IPS DF 19.7 (cell line): ENCODE results near the gene GLT8D1.
"Not testable (repeated sequence)": the region's sequence is repeated elsewhere in the genome, so short reads cannot be mapped to it uniquely, and the experiment has no call there.

Source experiments
- DNase-seq: peaks from one replicate; pipeline ENCODE4 v3.0.0-alpha.2; 2013; ENCODE audit warnings: low read depth, low spot score

The GLT8D1 gene

GRCh38 chr3:52681596-52681995 is 24.0 kb downstream of the GLT8D1 start:
- DNase-seq: no peak

DNA sequence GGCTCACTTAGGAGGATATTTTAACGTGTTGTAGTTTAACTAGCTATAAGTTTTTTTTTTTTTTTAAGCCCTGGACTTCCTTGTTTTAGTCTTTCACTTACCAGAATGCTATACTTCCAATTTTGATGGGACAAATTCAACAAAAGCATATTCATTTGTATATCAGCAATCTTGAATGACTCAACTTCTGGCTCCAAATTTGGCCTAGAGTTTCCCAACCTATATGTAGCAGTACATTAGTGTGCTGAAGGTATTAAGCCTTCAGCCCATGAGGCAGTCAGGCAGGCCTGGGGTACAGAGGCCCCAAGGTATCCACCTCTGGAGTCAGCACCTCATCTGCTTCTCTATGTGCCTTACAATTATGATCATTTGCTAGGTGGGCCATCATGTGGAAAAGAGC is 25.8 kb downstream of the GLT8D1 start:
- DNase-seq: no peak

GRCh38 chr3:52679199-52679538 is 26.4 kb downstream of the GLT8D1 start:
- DNase-seq: no peak

- no peak for DNase-seq
Measured at GRCh38 chr3:52678265-52679198, 27.1 kb downstream of the GLT8D1 start.

DNA sequence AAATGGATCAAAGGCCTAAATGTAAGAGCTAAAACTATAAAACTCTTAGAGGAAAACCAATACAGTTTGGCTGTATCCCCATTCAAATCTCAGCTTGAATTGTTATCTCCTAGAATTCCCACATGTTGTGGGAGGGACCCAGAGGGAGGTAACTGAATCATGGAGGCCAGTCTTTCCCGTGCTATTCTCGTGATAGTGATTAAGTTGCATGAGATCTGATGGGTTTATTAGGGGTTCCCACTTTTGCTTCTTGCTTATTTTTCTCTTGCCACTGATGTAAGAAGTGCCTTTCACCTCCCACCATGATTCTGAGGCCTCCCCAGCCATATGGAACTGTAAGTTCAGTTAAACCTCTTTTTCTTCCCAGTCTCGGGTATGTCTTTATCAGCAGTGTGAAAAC is 29.4 kb downstream of the GLT8D1 start:
- DNase-seq: not testable (repeated sequence)

DNA sequence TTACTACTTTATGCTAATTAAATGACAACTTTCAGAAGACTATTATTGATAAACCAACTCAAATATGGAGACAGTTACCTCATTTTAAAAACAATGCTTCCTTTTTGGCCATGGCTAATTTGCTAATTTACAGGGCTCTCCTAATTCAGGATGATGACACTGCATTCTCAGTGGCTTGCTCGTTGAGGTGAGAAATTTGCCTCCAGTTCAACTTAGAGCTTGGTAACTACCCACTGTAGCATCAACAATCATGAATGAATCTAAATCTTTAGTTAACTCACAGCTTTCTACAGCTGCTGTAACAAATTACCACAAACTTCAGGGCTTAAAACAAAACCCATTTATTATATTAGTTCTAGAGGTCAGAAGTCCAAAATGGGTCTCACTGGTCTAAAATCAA is 33.9 kb downstream of the GLT8D1 start:
- DNase-seq: no peak

DNA sequence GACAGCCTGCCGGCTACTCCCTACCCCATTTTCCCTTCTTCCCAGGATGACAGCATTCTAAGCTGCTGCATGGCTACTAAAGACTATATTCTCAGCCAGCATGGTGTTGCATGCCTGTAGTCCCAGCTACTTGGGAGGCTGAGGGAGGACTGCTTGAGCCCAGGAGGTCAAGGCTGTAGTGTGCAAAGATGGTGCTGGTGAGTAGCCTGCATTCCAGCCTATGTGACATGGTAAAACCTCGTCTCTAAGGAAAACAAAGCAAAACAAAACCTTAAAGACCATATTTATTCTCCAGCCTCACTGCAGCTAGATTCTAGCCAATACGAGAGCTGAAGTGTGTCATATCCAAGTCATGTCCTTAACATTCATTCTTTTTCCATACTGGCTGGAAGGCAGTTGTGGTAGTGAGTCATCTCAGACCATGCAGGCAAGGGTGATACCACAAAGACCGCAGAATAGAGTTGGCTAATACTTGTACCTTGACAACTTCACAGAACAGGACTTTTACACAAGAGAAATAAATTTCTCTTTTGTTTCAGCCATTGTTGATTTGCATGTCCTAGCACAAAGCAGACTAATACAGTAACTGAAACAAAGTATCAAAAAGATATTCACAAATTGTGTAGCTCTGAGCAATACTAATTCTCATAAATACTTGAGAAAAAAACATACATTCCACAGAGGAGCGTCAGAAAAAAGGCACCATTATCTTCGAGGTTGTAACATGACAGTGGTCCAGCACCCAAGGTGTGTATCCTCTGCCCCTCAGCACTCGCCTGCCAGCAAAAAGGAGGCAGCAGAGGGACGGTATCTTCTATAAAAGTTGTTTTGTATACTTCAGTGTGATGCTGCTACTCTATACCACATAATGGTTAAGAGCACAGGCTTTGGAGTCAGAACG is 34.7 kb downstream of the GLT8D1 start:
- no peak for DNase-seq

DNA sequence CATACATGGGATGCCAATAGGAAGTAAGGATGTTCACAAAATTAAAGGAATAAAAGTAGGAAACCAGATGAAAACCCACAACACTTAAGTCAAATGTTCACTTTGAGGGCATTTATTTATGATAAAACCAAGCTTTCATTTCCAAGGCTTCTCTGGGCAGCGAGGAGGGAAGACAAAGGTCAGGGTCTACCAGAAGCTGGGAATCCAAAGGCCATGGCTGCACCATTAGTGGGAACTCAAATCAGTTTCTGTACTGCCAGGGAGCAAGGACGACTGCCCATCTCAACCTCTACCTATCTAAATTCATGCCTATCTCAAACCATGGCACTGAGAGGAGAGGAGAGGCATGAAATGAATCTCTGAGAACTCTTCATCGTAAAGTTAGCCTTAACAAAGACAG is 42.5 kb downstream of the GLT8D1 start:
- DNase-seq: no peak

DNA sequence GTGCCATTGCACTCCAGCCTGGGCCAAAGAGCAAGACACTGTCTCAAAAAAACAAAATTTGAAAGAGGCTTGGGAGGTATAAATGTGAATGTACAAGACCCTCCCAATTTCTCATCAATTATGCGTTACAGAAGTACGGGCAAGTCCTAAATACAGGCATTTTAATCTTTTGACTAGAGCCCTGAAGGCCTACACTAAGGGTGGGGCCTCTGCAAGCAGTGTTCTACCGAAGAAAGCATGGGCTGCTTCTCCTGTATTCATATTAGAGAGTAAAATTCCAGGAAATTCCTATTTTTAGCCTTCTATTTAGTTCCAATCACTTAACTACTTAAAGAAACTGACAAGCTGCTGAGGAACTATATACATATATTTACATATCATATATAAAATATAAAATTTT is 45.5 kb downstream of the GLT8D1 start:
- no peak for DNase-seq

DNA sequence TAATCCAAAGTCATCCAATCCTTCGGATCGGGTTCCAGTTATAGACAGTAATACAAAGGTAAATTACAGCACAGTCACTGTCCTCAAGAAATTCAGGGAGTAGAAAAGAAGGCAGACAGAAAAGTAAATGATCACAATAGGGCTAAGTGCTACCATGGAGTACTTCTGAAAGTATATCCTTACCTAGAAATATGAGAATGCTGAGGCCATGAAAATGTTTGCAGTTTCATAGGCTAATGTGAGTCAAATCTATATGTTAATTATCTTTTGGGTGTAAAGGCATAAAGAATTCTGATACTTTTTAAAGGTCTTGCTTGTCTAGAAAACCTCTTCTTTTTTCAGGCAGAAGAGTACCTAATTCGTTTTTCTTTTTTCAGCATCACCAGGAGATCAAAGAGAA is 49.7 kb downstream of the GLT8D1 start:
- DNase-seq: no peak

DNA sequence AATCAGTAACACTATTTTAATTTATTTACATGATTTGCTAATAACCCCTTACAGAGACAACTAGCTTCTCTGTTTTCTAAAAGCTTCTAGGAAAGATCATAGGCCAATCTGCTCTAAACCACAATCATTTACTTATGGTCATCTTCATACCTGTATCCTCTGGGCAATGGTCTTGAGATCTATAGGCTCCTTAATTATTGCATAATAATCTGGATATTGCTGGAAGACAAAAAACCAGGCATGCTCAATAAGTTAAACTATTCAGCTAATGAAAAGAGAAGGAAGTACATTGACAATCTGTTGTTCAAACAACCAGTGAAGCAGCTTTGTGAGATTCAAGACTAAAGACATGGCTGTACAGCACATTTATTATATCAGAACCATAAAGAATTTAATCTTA is 54.0 kb downstream of the GLT8D1 start:
- DNase-seq: no peak

DNA sequence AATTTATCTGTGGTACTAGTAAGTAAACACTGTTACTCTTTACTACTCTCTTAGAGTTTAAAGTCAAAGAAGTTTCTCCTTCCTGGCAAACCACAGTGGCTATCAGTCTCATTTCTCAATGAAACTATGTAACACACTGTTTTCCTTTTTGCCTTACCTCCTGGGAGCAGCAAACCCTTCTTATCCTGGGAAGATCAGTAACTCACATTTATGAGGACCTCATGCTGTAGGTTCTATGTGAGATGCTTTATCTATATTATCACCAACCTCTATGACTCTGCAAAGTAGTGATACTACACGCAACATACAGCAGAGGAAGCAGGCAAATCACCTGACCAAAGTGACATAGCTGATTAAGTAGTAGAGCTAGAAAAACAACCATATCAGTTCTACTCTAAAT is 55.2 kb downstream of the GLT8D1 start:
- DNase-seq: no peak

GRCh38 chr3:52649461-52650210 is 56.0 kb downstream of the GLT8D1 start:
- DNase-seq: no peak

- DNase-seq: no peak
Measured at GRCh38 chr3:52645549-52645948, 60.0 kb downstream of the GLT8D1 start.
